ENCODE results near the gene ACAD11.

ACAD11 gene

DNA sequence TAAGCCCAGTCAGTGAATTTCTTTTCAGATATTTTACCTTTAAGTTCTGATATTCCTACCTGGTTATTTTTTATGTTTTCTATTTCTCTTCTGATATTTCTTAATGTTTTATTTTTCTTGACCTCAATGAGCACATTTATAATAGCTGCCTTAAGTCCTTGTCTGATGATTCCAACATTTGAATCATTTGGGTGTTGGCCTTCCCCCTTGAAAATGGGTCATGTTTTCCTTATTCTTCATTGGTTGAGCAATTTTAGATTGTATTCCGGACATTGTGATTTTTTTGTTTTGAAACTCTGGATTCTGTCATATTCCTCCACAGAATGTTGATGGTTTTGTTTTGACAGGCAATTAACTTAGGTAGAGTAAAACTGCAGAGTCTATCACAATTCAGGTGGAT lies 72.2 kb downstream of the ACAD11 start:
- H2BK120ac ChIP-seq (ENCODE audit: low read depth, low read length) = no peak overlapping the region
- no peak for DNase-seq
- WGBS = 100% methylated on average over 1 of the region's 1 CpG
- no peak overlapping the region for H4K8ac ChIP-seq (ENCODE audit: low read length)
- no peak overlapping the region for H3K4ac ChIP-seq (ENCODE audit: low read depth in 1 of 2, low read length in 2 of 2)
- no peak overlapping the region for H3K4me3 ChIP-seq (ENCODE audit: insufficient read depth in 1 of 2, low read depth in 1 of 2, low read length in 2 of 2)
- no peak overlapping the region for H3K27ac ChIP-seq (ENCODE audit: low read length, poor library complexity, severe bottlenecking)
- no peaks in the 10 kb centered on the region for H3K79me1 ChIP-seq (replicated peaks; ENCODE audit: low read length, poor library complexity, severe bottlenecking)
- H3K4me2 ChIP-seq (ENCODE audit: low read length, poor library complexity, severe bottlenecking) = no peak overlapping the region
- no peak overlapping the region for H3K18ac ChIP-seq (ENCODE audit: low read depth in 1 of 2, low read length in 2 of 2)
- no peaks in the 10 kb centered on the region for H3K4me1 ChIP-seq (ENCODE audit: control insufficient read depth, insufficient read depth, low read depth, low read length)
- no peak overlapping the region for H4K91ac ChIP-seq (ENCODE audit: low read length)
- no peak overlapping the region for H2AFZ ChIP-seq (ENCODE audit: low read depth, low read length)
- H3K23ac ChIP-seq (ENCODE audit: low read length in 2 of 2) = no peak overlapping the region
- H2BK5ac ChIP-seq (ENCODE audit: low read depth, low read length, poor library complexity, severe bottlenecking) = no peak overlapping the region
- H3K9ac ChIP-seq (ENCODE audit: low read length) = peak overlapping the region; percentile 53
- H3K14ac ChIP-seq (ENCODE audit: low read length in 2 of 2) = no peak overlapping the region
- H2BK15ac ChIP-seq (ENCODE audit: low read depth, poor library complexity, severe bottlenecking) = no peak overlapping the region
- H2BK12ac ChIP-seq (ENCODE audit: low read length in 2 of 2) = no peak overlapping the region
- H3K9me3 ChIP-seq (ENCODE audit: control insufficient read depth, low read length) = no peaks in the 10 kb centered on the region
- no peak overlapping the region for H2AK5ac ChIP-seq (ENCODE audit: low read length, severe bottlenecking)
- H3K36me3 ChIP-seq (ENCODE audit: control insufficient read depth in 1 of 2, insufficient read depth in 2 of 2, low read depth in 1 of 2, low read length in 2 of 2) = peaks cover 0 to 6% of the 10 kb centered on the region in 2 experiments
- no peaks in the 10 kb centered on the region for H3K27me3 ChIP-seq (ENCODE audit: control insufficient read depth in 1 of 2, insufficient read depth in 1 of 2, low read length in 2 of 2)

DNA sequence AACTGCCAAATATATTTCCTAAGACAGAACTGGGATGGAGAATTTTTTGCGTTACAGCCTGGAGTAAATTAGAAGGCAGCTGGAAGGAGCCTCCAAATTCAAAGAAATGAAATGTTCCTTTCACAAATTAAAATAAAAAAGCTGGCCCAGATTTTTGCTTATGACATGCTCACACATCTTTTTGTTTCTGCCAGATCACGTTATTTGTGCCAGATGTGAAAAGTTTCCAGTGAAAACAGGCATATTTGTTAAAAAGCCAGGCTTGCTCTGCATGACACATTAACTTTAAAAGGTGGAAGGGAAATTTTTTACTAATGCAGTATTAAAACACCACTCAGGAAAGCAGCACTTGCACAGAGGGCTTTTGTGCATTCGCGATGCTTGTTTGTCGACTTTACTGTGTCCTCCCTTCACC lies 85.8 kb downstream of the ACAD11 start:
- Histone ChIP-seq H3K14ac (ENCODE audit: low read length in 2 of 2) (no peak overlapping the region), H4K8ac (ENCODE audit: low read length) (no peak overlapping the region), H2AFZ (ENCODE audit: low read depth, low read length) (no peak overlapping the region), H2BK5ac (ENCODE audit: low read depth, low read length, poor library complexity, severe bottlenecking) (no peak overlapping the region), H4K91ac (ENCODE audit: low read length) (no peak overlapping the region), H2BK120ac (ENCODE audit: low read depth, low read length) (no peak overlapping the region), H3K18ac (ENCODE audit: low read depth in 1 of 2, low read length in 2 of 2) (no peak overlapping the region), H3K27me3 (ENCODE audit: control insufficient read depth in 1 of 2, insufficient read depth in 1 of 2, low read length in 2 of 2) (no peaks in the 10 kb centered on the region), H3K4me3 (ENCODE audit: insufficient read depth in 1 of 2, low read depth in 1 of 2, low read length in 2 of 2) (peak overlapping the region in 1 of 2 experiments; percentile 33), H3K4me1 (ENCODE audit: control insufficient read depth, insufficient read depth, low read depth, low read length) (no peaks in the 10 kb centered on the region), H3K4ac (ENCODE audit: low read depth in 1 of 2, low read length in 2 of 2) (no peak overlapping the region), H2AK5ac (ENCODE audit: low read length, severe bottlenecking) (no peak overlapping the region), H3K27ac (ENCODE audit: low read length, poor library complexity, severe bottlenecking) (no peak overlapping the region), H3K79me1 (replicated peaks; ENCODE audit: low read length, poor library complexity, severe bottlenecking) (no peaks in the 10 kb centered on the region), H3K9ac (ENCODE audit: low read length) (peak overlapping the region; percentile 81), H2BK15ac (ENCODE audit: low read depth, poor library complexity, severe bottlenecking) (no peak overlapping the region), H3K36me3 (ENCODE audit: control insufficient read depth in 1 of 2, insufficient read depth in 2 of 2, low read depth in 1 of 2, low read length in 2 of 2) (peaks cover 0 to 23% of the 10 kb centered on the region in 2 experiments), H3K9me3 (ENCODE audit: control insufficient read depth, low read length) (no peaks in the 10 kb centered on the region), H2BK12ac (ENCODE audit: low read length in 2 of 2) (no peak overlapping the region), H3K4me2 (ENCODE audit: low read length, poor library complexity, severe bottlenecking) (no peak overlapping the region), H3K23ac (ENCODE audit: low read length in 2 of 2) (no peak overlapping the region)
- 97% methylated on average over 4 of the region's 5 CpGs for WGBS
- no peak for DNase-seq

DNA sequence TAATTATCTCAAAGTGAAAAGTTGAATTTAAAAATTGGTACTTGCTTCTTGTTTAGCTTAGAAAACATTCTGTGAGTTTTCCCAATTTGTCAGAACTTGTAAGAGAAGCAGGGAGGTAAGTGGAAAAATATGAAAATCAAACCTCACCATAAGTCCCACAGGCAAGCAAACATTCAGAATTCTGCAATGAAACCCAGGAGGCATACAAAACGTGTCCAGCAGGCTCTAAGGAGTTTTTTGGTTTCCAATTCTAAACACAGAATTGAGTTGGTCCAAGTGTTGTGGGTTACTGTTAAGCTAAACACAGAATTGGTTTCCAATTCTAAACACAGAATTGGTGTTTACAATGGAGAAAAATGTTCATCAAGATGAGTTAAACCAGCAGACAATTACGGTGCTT lies 89.6 kb downstream of the ACAD11 start:
- no peak overlapping the region for H3K27ac ChIP-seq (ENCODE audit: low read length, poor library complexity, severe bottlenecking)
- no peak overlapping the region for H4K91ac ChIP-seq (ENCODE audit: low read length)
- 90% methylated on average over 1 of the region's 2 CpGs for WGBS
- H3K36me3 ChIP-seq (ENCODE audit: control insufficient read depth in 1 of 2, insufficient read depth in 2 of 2, low read depth in 1 of 2, low read length in 2 of 2) = peaks cover 2 to 4% of the 10 kb centered on the region in 2 experiments
- no peak overlapping the region for H3K14ac ChIP-seq (ENCODE audit: low read length in 2 of 2)
- DNase-seq = peak; percentile 4
- no peak overlapping the region for H2BK120ac ChIP-seq (ENCODE audit: low read depth, low read length)
- H2BK15ac ChIP-seq (ENCODE audit: low read depth, poor library complexity, severe bottlenecking) = no peak overlapping the region
- H3K4me2 ChIP-seq (ENCODE audit: low read length, poor library complexity, severe bottlenecking) = no peak overlapping the region
- H3K23ac ChIP-seq (ENCODE audit: low read length in 2 of 2) = no peak overlapping the region
- no peaks in the 10 kb centered on the region for H3K9me3 ChIP-seq (ENCODE audit: control insufficient read depth, low read length)
- no peak overlapping the region for H2BK5ac ChIP-seq (ENCODE audit: low read depth, low read length, poor library complexity, severe bottlenecking)
- H3K4ac ChIP-seq (ENCODE audit: low read depth in 1 of 2, low read length in 2 of 2) = no peak overlapping the region
- H3K9ac ChIP-seq (ENCODE audit: low read length) = peak overlapping the region; percentile 84
- H2AK5ac ChIP-seq (ENCODE audit: low read length, severe bottlenecking) = no peak overlapping the region
- H3K79me1 ChIP-seq (replicated peaks; ENCODE audit: low read length, poor library complexity, severe bottlenecking) = no peaks in the 10 kb centered on the region
- H4K8ac ChIP-seq (ENCODE audit: low read length) = no peak overlapping the region
- H2AFZ ChIP-seq (ENCODE audit: low read depth, low read length) = no peak overlapping the region
- no peak overlapping the region for H3K18ac ChIP-seq (ENCODE audit: low read depth in 1 of 2, low read length in 2 of 2)
- H3K4me1 ChIP-seq (ENCODE audit: control insufficient read depth, insufficient read depth, low read depth, low read length) = no peaks in the 10 kb centered on the region
- H3K27me3 ChIP-seq (ENCODE audit: control insufficient read depth in 1 of 2, insufficient read depth in 1 of 2, low read length in 2 of 2) = no peaks in the 10 kb centered on the region
- H2BK12ac ChIP-seq (ENCODE audit: low read length in 2 of 2) = no peak overlapping the region
- H3K4me3 ChIP-seq (ENCODE audit: insufficient read depth in 1 of 2, low read depth in 1 of 2, low read length in 2 of 2) = no peak overlapping the region

DNA sequence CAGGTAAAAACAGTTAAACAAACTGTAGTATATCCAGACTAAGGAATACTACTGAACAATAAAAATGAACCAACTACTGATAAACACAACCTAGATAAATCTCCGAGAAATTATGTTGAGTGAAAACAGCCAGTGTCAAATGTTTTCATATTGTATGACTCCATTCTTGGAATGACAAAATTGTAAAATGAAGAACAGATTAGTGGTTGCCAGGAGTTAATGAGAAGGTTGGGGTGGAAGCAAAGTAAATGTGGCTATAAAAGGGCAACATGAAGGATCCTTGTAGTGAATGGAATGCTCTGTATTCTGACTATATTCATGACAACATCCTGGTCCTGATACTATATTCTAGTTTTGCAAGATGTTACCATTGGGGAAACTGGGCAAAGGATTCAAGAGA lies 90.0 kb downstream of the ACAD11 start:
- H2BK120ac ChIP-seq (ENCODE audit: low read depth, low read length) = no peak overlapping the region
- no peak overlapping the region for H3K4me3 ChIP-seq (ENCODE audit: insufficient read depth in 1 of 2, low read depth in 1 of 2, low read length in 2 of 2)
- H3K18ac ChIP-seq (ENCODE audit: low read depth in 1 of 2, low read length in 2 of 2) = no peak overlapping the region
- no peak overlapping the region for H3K4ac ChIP-seq (ENCODE audit: low read depth in 1 of 2, low read length in 2 of 2)
- H2BK15ac ChIP-seq (ENCODE audit: low read depth, poor library complexity, severe bottlenecking) = no peak overlapping the region
- peak overlapping the region; percentile 84 for H3K9ac ChIP-seq (ENCODE audit: low read length)
- no peaks in the 10 kb centered on the region for H3K4me1 ChIP-seq (ENCODE audit: control insufficient read depth, insufficient read depth, low read depth, low read length)
- H2AK5ac ChIP-seq (ENCODE audit: low read length, severe bottlenecking) = no peak overlapping the region
- H2BK5ac ChIP-seq (ENCODE audit: low read depth, low read length, poor library complexity, severe bottlenecking) = no peak overlapping the region
- H3K79me1 ChIP-seq (replicated peaks; ENCODE audit: low read length, poor library complexity, severe bottlenecking) = no peaks in the 10 kb centered on the region
- WGBS = 91% methylated on average over 1 of the region's 1 CpG
- H3K27me3 ChIP-seq (ENCODE audit: control insufficient read depth in 1 of 2, insufficient read depth in 1 of 2, low read length in 2 of 2) = no peaks in the 10 kb centered on the region
- no peak overlapping the region for H4K91ac ChIP-seq (ENCODE audit: low read length)
- H3K23ac ChIP-seq (ENCODE audit: low read length in 2 of 2) = no peak overlapping the region
- H3K27ac ChIP-seq (ENCODE audit: low read length, poor library complexity, severe bottlenecking) = no peak overlapping the region
- H2AFZ ChIP-seq (ENCODE audit: low read depth, low read length) = no peak overlapping the region
- H3K9me3 ChIP-seq (ENCODE audit: control insufficient read depth, low read length) = no peaks in the 10 kb centered on the region
- no peak overlapping the region for H4K8ac ChIP-seq (ENCODE audit: low read length)
- H3K4me2 ChIP-seq (ENCODE audit: low read length, poor library complexity, severe bottlenecking) = no peak overlapping the region
- no peak overlapping the region for H3K14ac ChIP-seq (ENCODE audit: low read length in 2 of 2)
- no peak for DNase-seq
- no peak overlapping the region for H2BK12ac ChIP-seq (ENCODE audit: low read length in 2 of 2)
- peaks cover 3 to 4% of the 10 kb centered on the region in 2 experiments for H3K36me3 ChIP-seq (ENCODE audit: control insufficient read depth in 1 of 2, insufficient read depth in 2 of 2, low read depth in 1 of 2, low read length in 2 of 2)

Measured in mesenchymal stem cell (in vitro differentiated cells and primary cell).